ENCODE results near the gene TRPM3. TPM values are rescaled to one million over a fixed set of nuclear protein-coding genes. Genes with fewer than 3 reads are reported as not detected.

TRPM3 gene
- total and polyA plus RNA-seq, 9 of the 15 experiments (the other 6 are each of a cell fraction or from before 2014, with no cell fraction given), result 0.04 TPM; not detected in 8

DNA sequence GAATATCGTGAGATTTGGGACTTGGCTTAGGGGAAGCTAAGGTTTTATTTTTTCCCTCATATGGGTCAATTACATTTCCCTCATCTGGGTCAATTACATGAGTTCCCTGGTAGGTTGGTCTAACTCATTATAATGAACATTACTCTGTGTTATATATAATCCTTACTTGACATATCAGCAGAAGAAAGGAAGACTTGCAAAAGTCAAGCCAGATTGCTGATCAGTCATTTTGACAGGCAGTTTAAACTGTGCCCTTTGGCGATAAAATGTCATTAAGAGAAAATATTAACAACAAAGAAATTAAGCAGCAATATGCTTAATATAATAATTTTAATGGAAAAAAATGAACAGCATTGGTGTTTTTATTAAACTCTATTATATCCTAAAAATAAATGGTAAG, 23.1 kb upstream of the TRPM3 start:
- intact Hi-C loops (cut with micrococcal nuclease), result no loop called here
- ChIA-PET CTCF (ENCODE audit: low intra/inter-chr PET ratio) (no interaction called here), POLR2A (no interaction called here)
- 0% methylated on average over 2 of the region's 2 CpGs for WGBS (ENCODE audit: insufficient coverage, low coverage, missing lambda C conversion rate)
- TF ChIP-seq, protein P1, sequence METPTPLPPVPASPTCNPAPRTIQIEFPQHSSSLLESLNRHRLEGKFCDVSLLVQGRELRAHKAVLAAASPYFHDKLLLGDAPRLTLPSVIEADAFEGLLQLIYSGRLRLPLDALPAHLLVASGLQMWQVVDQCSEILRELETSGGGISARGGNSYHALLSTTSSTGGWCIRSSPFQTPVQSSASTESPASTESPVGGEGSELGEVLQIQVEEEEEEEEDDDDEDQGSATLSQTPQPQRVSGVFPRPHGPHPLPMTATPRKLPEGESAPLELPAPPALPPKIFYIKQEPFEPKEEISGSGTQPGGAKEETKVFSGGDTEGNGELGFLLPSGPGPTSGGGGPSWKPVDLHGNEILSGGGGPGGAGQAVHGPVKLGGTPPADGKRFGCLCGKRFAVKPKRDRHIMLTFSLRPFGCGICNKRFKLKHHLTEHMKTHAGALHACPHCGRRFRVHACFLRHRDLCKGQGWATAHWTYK (CRISPR knock-in tag; IDR thresholded peaks at IDR 0.05), result no peak
- no peak for TF ChIP-seq IFI16 (CRISPR knock-in tag; IDR thresholded peaks at IDR 0.05)
- no peak for TF ChIP-seq ZBED1 (IDR thresholded peaks at IDR 0.05)
- TF ChIP-seq, protein P2, sequence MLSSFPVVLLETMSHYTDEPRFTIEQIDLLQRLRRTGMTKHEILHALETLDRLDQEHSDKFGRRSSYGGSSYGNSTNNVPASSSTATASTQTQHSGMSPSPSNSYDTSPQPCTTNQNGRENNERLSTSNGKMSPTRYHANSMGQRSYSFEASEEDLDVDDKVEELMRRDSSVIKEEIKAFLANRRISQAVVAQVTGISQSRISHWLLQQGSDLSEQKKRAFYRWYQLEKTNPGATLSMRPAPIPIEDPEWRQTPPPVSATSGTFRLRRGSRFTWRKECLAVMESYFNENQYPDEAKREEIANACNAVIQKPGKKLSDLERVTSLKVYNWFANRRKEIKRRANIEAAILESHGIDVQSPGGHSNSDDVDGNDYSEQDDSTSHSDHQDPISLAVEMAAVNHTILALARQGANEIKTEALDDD (IDR thresholded peaks at IDR 0.05), result no peak
- no peak for TF ChIP-seq RBBP5 (IDR thresholded peaks at IDR 0.05; ENCODE audit: borderline replicate concordance, insufficient read depth, low read length, poor library complexity, severe bottlenecking)
- 0 out of 2 replicates have a peak, but pooled peaks have one; percentile 23 for TF ChIP-seq ZNF316 (IDR thresholded peaks at IDR 0.05)
- no peak for TF ChIP-seq KLF6 (CRISPR knock-in tag; IDR thresholded peaks at IDR 0.05; ENCODE audit: borderline replicate concordance)
- TF ChIP-seq, protein P3, sequence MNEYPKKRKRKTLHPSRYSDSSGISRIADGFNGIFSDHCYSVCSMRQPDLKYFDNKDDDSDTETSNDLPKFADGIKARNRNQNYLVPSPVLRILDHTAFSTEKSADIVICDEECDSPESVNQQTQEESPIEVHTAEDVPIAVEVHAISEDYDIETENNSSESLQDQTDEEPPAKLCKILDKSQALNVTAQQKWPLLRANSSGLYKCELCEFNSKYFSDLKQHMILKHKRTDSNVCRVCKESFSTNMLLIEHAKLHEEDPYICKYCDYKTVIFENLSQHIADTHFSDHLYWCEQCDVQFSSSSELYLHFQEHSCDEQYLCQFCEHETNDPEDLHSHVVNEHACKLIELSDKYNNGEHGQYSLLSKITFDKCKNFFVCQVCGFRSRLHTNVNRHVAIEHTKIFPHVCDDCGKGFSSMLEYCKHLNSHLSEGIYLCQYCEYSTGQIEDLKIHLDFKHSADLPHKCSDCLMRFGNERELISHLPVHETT (CRISPR knock-in tag; conservative IDR thresholded peaks at IDR 0.05 in 1 of 2, IDR thresholded peaks at IDR 0.05 in 1 of 2), result no peak
- TF ChIP-seq ZNF347 (CRISPR knock-in tag; IDR thresholded peaks at IDR 0.05; ENCODE audit: low read depth), result no peak
- TF ChIP-seq MEIS2 (IDR thresholded peaks at IDR 0.05; ENCODE audit: partially characterized antibody), result peak; percentile 71
- TF ChIP-seq, protein P4, sequence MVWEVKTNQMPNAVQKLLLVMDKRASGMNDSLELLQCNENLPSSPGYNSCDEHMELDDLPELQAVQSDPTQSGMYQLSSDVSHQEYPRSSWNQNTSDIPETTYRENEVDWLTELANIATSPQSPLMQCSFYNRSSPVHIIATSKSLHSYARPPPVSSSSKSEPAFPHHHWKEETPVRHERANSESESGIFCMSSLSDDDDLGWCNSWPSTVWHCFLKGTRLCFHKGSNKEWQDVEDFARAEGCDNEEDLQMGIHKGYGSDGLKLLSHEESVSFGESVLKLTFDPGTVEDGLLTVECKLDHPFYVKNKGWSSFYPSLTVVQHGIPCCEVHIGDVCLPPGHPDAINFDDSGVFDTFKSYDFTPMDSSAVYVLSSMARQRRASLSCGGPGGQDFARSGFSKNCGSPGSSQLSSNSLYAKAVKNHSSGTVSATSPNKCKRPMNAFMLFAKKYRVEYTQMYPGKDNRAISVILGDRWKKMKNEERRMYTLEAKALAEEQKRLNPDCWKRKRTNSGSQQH (CRISPR knock-in tag; IDR thresholded peaks at IDR 0.05), result no peak
- TF ChIP-seq KHSRP (IDR thresholded peaks at IDR 0.05), result no peak
- TF ChIP-seq, protein P5, sequence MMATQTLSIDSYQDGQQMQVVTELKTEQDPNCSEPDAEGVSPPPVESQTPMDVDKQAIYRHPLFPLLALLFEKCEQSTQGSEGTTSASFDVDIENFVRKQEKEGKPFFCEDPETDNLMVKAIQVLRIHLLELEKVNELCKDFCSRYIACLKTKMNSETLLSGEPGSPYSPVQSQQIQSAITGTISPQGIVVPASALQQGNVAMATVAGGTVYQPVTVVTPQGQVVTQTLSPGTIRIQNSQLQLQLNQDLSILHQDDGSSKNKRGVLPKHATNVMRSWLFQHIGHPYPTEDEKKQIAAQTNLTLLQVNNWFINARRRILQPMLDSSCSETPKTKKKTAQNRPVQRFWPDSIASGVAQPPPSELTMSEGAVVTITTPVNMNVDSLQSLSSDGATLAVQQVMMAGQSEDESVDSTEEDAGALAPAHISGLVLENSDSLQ (IDR thresholded peaks at IDR 0.05), result peak; percentile 55; the same call in 1 of the 2 replicates
- no peaks in the 10 kb centered on the region; the same call in 1 of the 2 replicates for H3K9me3 ChIP-seq (replicated peaks; ENCODE audit: control insufficient read depth, insufficient read depth, low read depth, low read length)
- no peak for FAIRE-seq
- no peak overlapping the region for H3K4me3 ChIP-seq
- peak in 1 of 4 experiments; percentile 1 for DNase-seq (ENCODE audit: extremely low read depth in 1 of 4, low spot score in 3 of 4)
- no peaks in the 10 kb centered on the region for H3K27me3 ChIP-seq (ENCODE audit: control insufficient read depth in 2 of 2, insufficient read depth in 2 of 2, low read length in 2 of 2)
- no TSS peak for BruUV-seq (replicated peaks)
- no peak overlapping the region for H3K27ac ChIP-seq (ENCODE audit: extremely low read depth, low read depth, low read length)
- in situ Hi-C loops (cut with MboI), result no loop called here
- H3K9me1 ChIP-seq (ENCODE audit: control insufficient read depth, insufficient read depth, low read length), result no peaks in the 10 kb centered on the region
- no peak overlapping the region for H3K9ac ChIP-seq (ENCODE audit: insufficient read depth in 1 of 2, low read depth in 2 of 2, low read length in 2 of 2)
- H3K4me1 ChIP-seq (replicated peaks in 1 of 2; ENCODE audit: control insufficient read depth in 2 of 2, insufficient read depth in 2 of 2, low read length in 2 of 2), result no peaks in the 10 kb centered on the region
- no peaks in the 10 kb centered on the region for H4K20me1 ChIP-seq (replicated peaks; ENCODE audit: control insufficient read depth, insufficient read depth, low read length)
- no peaks in the 10 kb centered on the region for H3K79me2 ChIP-seq (ENCODE audit: control insufficient read depth, insufficient read depth, low read length)
- no peak overlapping the region for H3K4me2 ChIP-seq (ENCODE audit: insufficient read depth, low read length)
- no peaks in the 10 kb centered on the region for H3K36me3 ChIP-seq (ENCODE audit: control insufficient read depth, insufficient read depth, low read length)
- no peak overlapping the region for H2AFZ ChIP-seq (ENCODE audit: low read depth, low read length)
- no peak for ATAC-seq

All from K562 (cell line).